HepG2 (cell line): ENCODE measurements around the gene SLC16A5. TPM values are rescaled to one million over a fixed set of nuclear protein-coding genes. Genes with fewer than 3 reads are reported as not detected.

ENCODE experiments used
- CHD2 ChIP-seq: IDR thresholded peaks from 2 replicates; pipeline ENCODE4 v1.6.1; 2011; ENCODE audit warnings: low read depth, low read length, improper control_type of control experiment
- EZH2 ChIP-seq: conservative IDR thresholded peaks from 2 replicates; pipeline ENCODE4 v1.6.1; 2012; ENCODE audit warnings: mild to moderate bottlenecking, low read depth, low read length, moderate library complexity
- FLYWCH1 ChIP-seq: sonication (generic); formaldehyde crosslinking; IDR thresholded peaks from 2 replicates; pipeline ENCODE4 v1.8.1; 2023; ENCODE audit warnings: mild to moderate bottlenecking, missing genetic modification reagents
- GABPB1 ChIP-seq: IDR thresholded peaks from 2 replicates; pipeline ENCODE4 v1.6.1; 2016; ENCODE audit warnings: mild to moderate bottlenecking, missing genetic modification reagents, moderate library complexity, missing compliant biosample characterization
- GATAD2A ChIP-seq: IDR thresholded peaks from 2 replicates; pipeline ENCODE4 v1.6.1; 2016
- HIVEP1 ChIP-seq: sonication (generic); formaldehyde crosslinking; IDR thresholded peaks from 2 replicates; pipeline ENCODE4 v1.4.0; 2020; ENCODE audit warnings: mild to moderate bottlenecking, missing genetic modification reagents
- HOXA5 ChIP-seq: sonication (generic); formaldehyde crosslinking; IDR thresholded peaks from 2 replicates; pipeline ENCODE4 v1.4.0; 2020; ENCODE audit warnings: missing genetic modification reagents
- HOXA7 ChIP-seq: sonication (generic); formaldehyde crosslinking; IDR thresholded peaks from 2 replicates; pipeline ENCODE4 v1.8.1; 2022; ENCODE audit warnings: mild to moderate bottlenecking, missing genetic modification reagents, moderate library complexity
- KAT2B ChIP-seq: fragments of 150-350 bp; IDR thresholded peaks from 2 replicates; pipeline ENCODE4 v1.6.1; 2014; ENCODE audit warnings: low read depth, low read length, borderline replicate concordance
- KMT2A ChIP-seq: sonication (generic); formaldehyde crosslinking; IDR thresholded peaks from 2 replicates; pipeline ENCODE4 v1.4.0; 2020; ENCODE audit warnings: missing genetic modification reagents
- NFATC3 ChIP-seq: sonication (generic); formaldehyde crosslinking; IDR thresholded peaks from 2 replicates; pipeline ENCODE4 v1.5.1; 2020; ENCODE audit warnings: mild to moderate bottlenecking, missing genetic modification reagents
- NR2F1 ChIP-seq, 2 experiments: fragments of 450-650 bp in 1 of 2; formaldehyde crosslinking in 1 of 2; IDR thresholded peaks; 2 replicates each; pipeline versions ENCODE4 v1.5.0 to v1.6.1; 2016 to 2020; ENCODE audit warnings: mild to moderate bottlenecking in 1 of 2, missing compliant biosample characterization in 1 of 2, missing genetic modification reagents in 1 of 2, moderate library complexity in 1 of 2
- PHF8 ChIP-seq: sonication (generic); formaldehyde crosslinking; IDR thresholded peaks from 2 replicates; pipeline ENCODE4 v1.5.0; 2020; ENCODE audit warnings: missing genetic modification reagents
- PRMT3 ChIP-seq: sonication (generic); formaldehyde crosslinking; IDR thresholded peaks from 2 replicates; pipeline ENCODE4 v1.8.1; 2022; ENCODE audit warnings: low read depth, mild to moderate bottlenecking, moderate library complexity, missing genetic modification reagents, borderline replicate concordance
- SMYD3 ChIP-seq: sonication (generic); formaldehyde crosslinking; IDR thresholded peaks from 2 replicates; pipeline ENCODE4 v1.8.1; 2023; ENCODE audit warnings: mild to moderate bottlenecking, missing genetic modification reagents
- SSRP1 ChIP-seq: IDR thresholded peaks from 2 replicates; pipeline ENCODE4 v1.6.1; 2016; ENCODE audit warnings: control low read depth
- TBX3 ChIP-seq: fragments of 450-650 bp; IDR thresholded peaks from 2 replicates; pipeline ENCODE4 v1.6.1; 2017; ENCODE audit warnings: antibody characterized with exemption, mild to moderate bottlenecking, inconsistent platforms, borderline replicate concordance
- ZNF234 ChIP-seq: sonication (generic); formaldehyde crosslinking; conservative IDR thresholded peaks from 2 replicates; pipeline ENCODE4 v1.5.1; 2020; ENCODE audit warnings: mild to moderate bottlenecking, missing genetic modification reagents
- ZNF235 ChIP-seq: sonication (generic); formaldehyde crosslinking; IDR thresholded peaks from 2 replicates; pipeline ENCODE4 v1.8.1; 2023; ENCODE audit warnings: mild to moderate bottlenecking, missing genetic modification reagents, borderline replicate concordance
- ZNF264 ChIP-seq: sonication (generic); formaldehyde crosslinking; IDR thresholded peaks from 2 replicates; pipeline ENCODE4 v1.4.0; 2020; ENCODE audit warnings: missing genetic modification reagents
- ZNF326 ChIP-seq: sonication (generic); formaldehyde crosslinking; IDR thresholded peaks from 2 replicates; pipeline ENCODE4 v1.4.0; 2020; ENCODE audit warnings: missing genetic modification reagents, borderline replicate concordance
- ZNF746 ChIP-seq: sonication (generic); formaldehyde crosslinking; IDR thresholded peaks from 2 replicates; pipeline ENCODE4 v1.8.0; 2022; ENCODE audit warnings: mild to moderate bottlenecking, missing genetic modification reagents
- ZSCAN21 ChIP-seq: sonication (generic); formaldehyde crosslinking; IDR thresholded peaks from 2 replicates; pipeline ENCODE4 v1.8.0; 2022; ENCODE audit warnings: mild to moderate bottlenecking, missing genetic modification reagents, moderate library complexity, borderline replicate concordance
- polyA plus RNA-seq, 8 experiments: library from polyadenylated mRNA; depleted of rRNA in 3 of 8; stranded (reverse) in 7 of 8; unstranded in 1 of 8; fragments of >200 nt; fragmentation: Illumina TruSeq in 4 of 8; extraction: Trizol in 4 of 8; gene quantifications; 2 replicates each; pipeline versions ENCODE4 v1.2.1 to v1.2.3, GENCODE V29; 2011 to 2016; ENCODE audit warnings: low read depth in 4 of 8, missing spikeins in 1 of 8, mixed read lengths in 1 of 8; ENCODE audit not compliant: insufficient read depth in 1 of 8
- total RNA-seq, 5 experiments: library from RNA; depleted of rRNA; stranded (reverse); fragments of >200 nt; fragmentation: Illumina TruSeq; extraction: Trizol; gene quantifications; 2 replicates each; pipeline ENCODE4 v1.2.3, GENCODE V29; 2016; ENCODE audit warnings: low read depth in 1 of 5
- TF ChIP-seq, protein P1 (sequence below): sonication (generic); formaldehyde crosslinking; IDR thresholded peaks from 2 replicates; pipeline ENCODE4 v1.8.1; 2023; ENCODE audit warnings: mild to moderate bottlenecking, missing genetic modification reagents
- TF ChIP-seq, protein P2 (sequence below): sonication (generic); formaldehyde crosslinking; IDR thresholded peaks from 2 replicates; pipeline ENCODE4 v1.8.1; 2023; ENCODE audit warnings: mild to moderate bottlenecking, missing genetic modification reagents, borderline replicate concordance
- TF ChIP-seq, protein P3 (sequence below): sonication (generic); formaldehyde crosslinking; IDR thresholded peaks from 2 replicates; pipeline ENCODE4 v1.4.0; 2020; ENCODE audit warnings: mild to moderate bottlenecking, missing genetic modification reagents

Gene SLC16A5
- total and polyA plus RNA-seq, 2 of the 13 experiments (the other 11 are each of a cell fraction or from before 2014, with no cell fraction given): 0.69 to 5.6 TPM

DNA sequence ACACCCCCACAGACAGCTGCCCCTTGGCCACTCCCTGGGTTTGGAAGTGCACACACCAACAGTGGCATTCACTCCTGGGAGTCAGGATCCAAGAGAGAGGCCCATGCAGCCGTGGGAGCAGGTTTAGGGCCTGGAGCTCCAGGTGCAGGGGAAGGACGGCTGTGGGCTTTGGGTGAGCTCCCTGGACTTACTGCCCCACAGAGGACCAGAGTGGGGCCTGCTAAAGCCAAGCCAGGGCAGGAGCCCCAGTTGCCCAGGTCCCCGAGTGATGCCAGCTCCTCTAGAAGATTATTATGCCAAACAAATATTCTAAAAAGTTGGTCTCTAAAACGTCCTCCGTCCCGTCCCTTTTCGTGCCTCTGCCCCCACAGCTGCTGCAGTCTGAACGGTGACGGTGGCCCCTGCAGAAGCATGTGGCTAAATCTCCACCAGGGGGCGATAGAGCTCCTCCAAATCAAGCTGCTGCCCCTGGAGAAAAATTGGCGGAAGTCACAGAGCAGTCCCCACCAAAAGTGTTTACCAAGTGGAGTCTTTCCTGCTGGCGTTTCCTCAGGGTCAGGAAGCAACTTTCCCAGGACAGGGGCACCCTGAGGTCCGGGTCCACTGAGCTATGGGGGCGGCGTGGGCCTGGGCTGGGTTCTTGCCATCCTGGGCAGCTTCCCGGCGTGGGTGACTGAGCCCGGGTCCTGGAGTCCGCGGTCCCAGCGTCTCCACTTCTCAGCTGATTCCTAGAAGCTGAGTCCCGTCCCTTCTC, 26.2 kb downstream of the SLC16A5 start (continued):
- TF ChIP-seq, protein P1, sequence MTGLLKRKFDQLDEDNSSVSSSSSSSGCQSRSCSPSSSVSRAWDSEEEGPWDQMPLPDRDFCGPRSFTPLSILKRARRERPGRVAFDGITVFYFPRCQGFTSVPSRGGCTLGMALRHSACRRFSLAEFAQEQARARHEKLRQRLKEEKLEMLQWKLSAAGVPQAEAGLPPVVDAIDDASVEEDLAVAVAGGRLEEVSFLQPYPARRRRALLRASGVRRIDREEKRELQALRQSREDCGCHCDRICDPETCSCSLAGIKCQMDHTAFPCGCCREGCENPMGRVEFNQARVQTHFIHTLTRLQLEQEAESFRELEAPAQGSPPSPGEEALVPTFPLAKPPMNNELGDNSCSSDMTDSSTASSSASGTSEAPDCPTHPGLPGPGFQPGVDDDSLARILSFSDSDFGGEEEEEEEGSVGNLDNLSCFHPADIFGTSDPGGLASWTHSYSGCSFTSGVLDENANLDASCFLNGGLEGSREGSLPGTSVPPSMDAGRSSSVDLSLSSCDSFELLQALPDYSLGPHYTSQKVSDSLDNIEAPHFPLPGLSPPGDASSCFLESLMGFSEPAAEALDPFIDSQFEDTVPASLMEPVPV: no peak; the same call in 1 of the 2 replicates
- TF ChIP-seq ZSCAN21 (no peak), PHF8 (no peak), ZNF235 (CRISPR knock-in tag) (no peak), ZNF746 (CRISPR knock-in tag) (no peak), NR2F1 (CRISPR knock-in tag; IDR thresholded peaks at IDR 0.05) (no peak), FLYWCH1 (no peak), ZNF326 (CRISPR knock-in tag) (no peak), SSRP1 (0 out of 2 replicates have a peak, but pooled peaks have one; percentile 41), HOXA5 (0 out of 2 replicates have a peak, but pooled peaks have one; percentile 30), PRMT3 (CRISPR knock-in tag) (no peak), TBX3 (no peak), EZH2 (no peak), HIVEP1 (peak; percentile 56; the same call in 1 of the 2 replicates), ZNF264 (CRISPR knock-in tag) (0 out of 2 replicates have a peak, but pooled peaks have one; percentile 19), GATAD2A (CRISPR knock-in tag) (peak; percentile 75), ZNF234 (CRISPR knock-in tag) (no peak), HOXA7 (no peak), NFATC3 (CRISPR knock-in tag) (no peak), GABPB1 (CRISPR knock-in tag) (peak; percentile 68), KMT2A (no peak; the same call in 1 of the 2 replicates), KAT2B (no peak), CHD2 (no peak), SMYD3 (CRISPR knock-in tag) (no peak)
- TF ChIP-seq, protein P2, sequence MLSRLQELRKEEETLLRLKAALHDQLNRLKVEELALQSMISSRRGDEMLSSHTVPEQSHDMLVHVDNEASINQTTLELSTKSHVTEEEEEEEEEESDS (CRISPR knock-in tag): no peak
- TF ChIP-seq, protein P3, sequence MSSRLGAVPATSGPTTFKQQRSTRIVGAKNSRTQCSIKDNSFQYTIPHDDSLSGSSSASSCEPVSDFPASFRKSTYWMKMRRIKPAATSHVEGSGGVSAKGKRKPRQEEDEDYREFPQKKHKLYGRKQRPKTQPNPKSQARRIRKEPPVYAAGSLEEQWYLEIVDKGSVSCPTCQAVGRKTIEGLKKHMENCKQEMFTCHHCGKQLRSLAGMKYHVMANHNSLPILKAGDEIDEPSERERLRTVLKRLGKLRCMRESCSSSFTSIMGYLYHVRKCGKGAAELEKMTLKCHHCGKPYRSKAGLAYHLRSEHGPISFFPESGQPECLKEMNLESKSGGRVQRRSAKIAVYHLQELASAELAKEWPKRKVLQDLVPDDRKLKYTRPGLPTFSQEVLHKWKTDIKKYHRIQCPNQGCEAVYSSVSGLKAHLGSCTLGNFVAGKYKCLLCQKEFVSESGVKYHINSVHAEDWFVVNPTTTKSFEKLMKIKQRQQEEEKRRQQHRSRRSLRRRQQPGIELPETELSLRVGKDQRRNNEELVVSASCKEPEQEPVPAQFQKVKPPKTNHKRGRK (CRISPR knock-in tag): no peak
